ENCODE measurements around the gene NRL.
"Not testable (repeated sequence)": the region's sequence is repeated elsewhere in the genome, so short reads cannot be mapped to it uniquely, and the experiment has no call there.

NRL gene

DNA sequence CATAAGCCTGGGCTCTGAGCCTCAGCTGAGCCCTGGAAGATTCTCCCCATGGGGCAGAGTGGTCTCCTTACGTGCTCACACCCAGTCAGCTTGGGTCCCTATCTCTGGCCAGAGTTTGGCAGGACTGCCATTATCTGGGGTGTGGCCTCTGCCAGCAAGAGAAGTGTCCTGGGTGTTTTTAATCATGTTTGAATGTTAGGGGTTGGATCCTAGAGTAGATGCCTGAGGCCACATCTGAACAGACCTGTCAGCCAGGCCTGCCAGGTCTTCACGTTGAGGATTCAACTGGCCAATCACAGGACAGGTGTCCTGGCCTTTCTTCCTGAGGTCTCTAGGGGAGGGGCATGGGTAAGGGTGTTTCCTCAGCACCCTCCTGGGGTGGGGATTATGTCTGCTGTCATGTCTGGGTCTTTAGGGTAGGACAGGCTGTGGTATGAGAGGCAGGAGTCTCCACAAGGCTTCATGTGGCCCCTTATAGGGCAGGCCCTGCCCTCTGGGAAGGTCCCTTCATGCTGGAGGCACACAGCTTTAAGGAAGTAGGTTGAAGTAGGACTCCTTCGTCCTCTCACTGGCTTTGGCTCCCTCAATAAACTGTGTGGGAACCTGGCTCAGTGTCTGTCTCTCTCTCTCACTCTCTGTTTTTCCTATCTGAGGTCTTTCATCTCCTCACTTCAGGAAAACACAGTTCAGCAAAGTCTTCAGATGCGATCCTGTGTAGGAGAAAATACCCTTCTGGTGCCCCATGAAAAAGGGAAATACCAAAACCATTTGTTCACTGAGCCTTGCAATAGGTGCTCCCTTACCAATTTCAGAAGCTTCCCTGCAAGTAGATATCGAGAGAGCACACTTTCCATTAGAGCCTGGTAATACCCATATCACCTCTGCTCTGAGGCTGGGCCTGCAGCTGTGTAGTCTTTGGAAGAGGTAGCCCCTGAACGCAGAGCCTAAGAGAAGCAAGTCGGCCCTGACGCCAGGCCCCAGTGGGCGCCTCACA, 9.0 kb upstream of the NRL start:
- DNase-seq = no peak

DNA sequence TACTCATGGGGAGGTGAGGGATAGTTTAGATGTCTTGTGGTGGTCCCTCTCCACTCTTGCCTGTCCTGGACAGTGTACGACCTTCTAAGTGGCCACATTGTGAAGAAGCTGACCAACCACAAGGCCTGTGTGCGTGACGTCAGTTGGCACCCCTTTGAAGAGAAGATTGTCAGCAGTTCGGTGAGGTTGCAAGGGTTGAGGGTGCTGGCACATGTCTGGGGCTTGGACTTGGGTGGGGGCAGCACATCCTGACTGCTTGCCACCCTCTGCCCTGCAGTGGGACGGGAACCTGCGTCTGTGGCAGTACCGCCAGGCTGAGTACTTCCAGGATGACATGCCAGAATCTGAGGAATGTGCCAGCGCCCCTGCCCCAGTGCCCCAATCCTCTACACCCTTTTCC, 8.1 kb upstream of the NRL start:
- no peak for DNase-seq

DNA sequence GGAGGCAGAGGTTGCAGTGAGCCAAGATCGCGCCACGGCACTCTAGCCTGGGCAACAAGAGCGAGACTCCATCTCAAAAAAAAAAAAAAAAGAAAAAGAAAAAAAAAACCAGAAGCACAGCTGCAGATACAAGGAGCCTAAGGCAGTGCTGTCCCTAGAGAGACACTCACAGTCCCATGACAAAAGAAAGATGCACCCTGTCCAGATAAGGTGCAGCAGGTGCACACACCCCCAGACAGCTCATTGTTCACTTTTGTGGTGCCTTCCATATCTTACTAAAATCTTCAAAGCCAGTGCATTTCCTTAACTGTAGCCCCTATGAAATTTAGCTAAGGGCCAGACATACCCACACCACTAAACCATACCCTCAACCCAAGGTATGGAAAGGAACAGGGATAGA, 7.7 kb upstream of the NRL start:
- DNase-seq = no peak

DNA sequence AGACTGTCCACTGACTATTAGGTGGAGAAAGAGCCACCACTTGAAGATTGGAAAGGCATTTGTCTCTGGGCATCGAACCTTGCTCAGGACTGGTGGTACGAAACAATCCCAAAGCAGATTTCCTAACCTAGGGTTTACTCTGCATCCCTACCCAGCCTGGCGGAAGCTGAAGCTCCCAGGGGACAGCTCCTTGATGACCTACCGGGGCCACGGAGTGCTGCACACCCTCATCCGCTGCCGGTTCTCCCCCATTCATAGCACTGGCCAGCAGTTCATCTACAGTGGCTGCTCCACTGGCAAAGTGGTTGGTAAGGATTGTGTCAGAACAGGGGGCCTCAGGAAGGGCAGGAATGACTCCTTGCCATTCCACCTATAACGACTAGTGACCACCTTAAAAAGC, 6.5 kb upstream of the NRL start:
- no peak for DNase-seq

DNA sequence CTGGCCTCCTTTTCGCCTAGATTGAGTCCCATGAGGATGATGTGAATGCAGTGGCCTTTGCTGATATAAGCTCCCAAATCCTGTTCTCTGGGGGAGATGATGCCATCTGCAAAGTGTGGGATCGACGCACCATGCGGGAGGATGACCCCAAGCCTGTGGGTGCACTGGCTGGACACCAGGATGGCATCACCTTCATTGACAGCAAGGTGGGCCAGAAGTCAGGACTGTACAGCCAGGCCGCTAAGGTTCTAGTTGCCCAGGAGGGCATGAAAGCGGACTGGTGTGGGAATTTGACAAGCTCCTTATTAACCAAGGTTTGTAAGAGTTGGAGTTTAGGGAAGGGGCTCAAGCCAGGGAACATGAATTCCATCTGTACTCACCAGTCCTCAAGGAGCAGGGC, 4.9 kb upstream of the NRL start:
- DNase-seq = no peak

DNA sequence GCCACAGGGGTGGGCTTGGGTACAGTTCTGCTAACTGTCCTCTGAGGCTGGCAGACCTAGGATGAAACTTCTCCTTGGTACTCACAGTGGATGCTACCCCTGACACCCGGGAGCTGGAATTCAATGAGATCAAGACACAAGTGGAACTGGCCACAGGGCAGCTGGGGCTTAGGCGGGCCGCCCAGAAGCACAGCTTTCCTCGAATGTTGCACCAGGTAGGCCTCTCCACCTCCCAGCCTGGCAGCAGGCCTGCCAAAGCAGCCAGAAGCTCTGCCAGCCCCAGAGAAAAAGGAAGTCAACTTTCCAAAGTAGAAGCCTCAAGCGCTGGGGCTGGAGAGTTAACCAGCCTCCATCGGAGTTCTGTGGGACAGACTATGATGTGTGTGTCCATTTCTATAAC, 2.4 kb upstream of the NRL start:
- no peak for DNase-seq

DNA sequence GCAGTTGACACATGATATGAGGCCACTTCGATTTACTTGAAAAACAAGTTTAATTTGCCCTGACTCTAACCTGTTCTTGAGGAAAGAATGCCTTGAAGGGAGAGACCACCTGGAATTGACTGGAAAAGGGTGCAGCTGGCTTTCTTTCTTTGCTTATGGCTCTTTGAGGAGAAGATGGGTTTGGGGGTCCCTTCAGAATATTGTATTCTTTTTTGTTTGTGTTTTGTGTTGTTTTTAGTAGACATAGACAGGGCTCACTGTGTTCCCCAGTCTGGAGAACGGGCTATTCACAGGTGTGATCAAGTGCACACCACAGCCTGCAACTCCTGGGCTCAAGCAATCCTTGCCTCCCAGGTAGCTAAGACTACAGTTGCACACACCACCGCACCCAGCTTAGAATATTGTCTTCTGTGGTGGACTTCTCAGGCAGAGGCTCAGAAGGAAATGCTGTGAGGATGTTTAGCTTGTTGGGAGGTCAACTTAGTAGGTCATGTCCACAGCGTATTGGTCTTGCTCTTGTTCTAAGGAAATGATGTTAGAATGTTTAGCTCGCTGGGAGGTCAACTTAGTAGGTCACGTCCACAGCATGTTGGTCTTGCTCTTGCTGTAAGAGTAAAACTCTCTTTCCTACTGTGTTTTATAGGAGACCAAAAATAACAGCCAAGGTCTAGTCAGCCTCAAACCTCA, 1.5 kb upstream of the NRL start:
- DNase-seq = no peak

DNA sequence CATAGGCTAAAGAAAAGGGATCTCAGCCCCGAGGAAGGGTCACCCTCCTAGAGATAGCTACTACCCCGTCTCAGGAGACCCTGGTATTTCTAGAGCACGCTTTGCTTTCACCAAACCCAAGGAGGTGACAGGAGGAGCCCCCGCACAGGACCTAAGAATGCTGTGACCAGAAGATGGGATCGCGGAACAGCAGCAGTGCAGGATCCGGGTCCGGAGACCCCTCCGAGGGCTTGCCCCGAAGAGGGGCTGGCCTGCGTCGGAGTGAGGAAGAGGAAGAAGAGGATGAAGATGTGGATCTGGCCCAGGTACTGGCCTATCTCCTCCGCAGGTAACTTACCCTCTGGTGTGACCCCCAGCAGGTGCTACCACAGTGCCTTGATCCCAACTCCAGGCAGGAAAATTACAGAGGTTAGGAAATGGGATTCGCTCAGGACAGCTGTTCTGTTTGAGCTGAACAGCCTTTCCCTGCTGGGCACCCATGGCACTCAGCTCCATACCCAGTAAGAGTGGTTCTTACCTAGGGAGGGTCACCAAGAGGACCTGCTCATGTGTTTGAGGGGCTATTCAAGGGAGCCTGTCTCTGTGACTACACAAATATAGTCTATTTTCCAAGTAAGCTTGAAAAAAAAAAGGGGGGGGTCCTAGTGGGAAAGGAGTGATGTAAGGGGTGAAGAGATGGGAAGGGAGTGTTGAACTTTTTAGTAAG, 826 bp upstream of the NRL start:
- DNase-seq = no peak

DNA sequence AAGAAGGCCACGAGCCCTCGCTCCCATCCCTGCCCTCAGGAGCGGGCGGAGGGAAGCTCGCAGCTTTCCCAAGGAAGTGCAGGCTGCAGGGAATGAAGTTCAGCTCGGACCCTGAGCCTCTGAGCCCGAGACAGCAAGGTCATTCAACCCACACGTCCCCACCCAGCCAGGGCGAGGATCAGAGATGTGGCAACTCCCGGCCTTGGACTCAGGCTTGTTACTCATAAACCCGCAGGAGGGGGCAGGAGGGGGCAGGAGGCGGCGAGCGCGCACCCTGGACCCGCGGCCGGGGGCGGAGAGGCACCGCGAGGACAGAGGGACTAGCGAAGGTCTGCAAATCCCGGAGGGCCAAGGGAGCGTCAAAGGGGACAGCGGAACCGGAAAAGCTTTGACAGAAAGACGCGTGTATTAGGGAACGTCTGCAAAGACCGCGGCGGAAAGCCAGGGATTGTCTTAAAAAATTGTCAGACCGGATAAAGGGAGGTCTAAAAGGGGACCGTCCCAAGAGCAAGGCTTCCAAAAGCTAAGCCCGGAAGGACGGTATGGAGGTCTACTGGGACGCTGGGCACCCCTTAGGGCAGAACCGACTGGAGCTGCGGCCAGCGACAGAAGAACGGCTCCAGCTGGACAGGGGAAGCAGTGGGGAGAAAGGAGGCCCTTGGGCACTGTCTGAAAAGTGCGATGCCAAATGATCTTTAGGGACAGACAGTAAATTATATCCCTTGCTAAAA, 783 bp downstream of the NRL start:
- peak; percentile 80 to 88 for DNase-seq

DNA sequence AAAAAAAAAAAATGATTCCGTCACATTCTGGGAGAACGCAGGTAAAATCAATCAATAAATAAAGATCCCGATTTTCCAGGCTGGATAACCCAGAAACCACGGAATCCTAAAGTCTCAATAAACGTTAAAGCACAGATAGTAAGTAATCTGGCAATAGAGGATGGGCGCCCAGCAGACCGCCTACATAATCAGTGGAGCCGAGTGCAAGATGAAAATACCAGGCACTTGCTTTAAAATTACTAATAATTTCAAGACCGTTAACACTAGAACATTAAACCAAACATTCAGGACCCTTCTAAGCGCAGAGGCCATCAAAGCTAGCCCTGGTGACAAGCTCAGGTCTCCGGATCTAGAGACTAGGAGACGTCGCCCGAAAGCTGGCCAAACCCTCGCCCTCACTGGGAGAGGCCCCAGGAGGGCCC, 1.4 kb downstream of the NRL start:
- DNase-seq = peak in 1 of 2 donors; percentile 14

DNA sequence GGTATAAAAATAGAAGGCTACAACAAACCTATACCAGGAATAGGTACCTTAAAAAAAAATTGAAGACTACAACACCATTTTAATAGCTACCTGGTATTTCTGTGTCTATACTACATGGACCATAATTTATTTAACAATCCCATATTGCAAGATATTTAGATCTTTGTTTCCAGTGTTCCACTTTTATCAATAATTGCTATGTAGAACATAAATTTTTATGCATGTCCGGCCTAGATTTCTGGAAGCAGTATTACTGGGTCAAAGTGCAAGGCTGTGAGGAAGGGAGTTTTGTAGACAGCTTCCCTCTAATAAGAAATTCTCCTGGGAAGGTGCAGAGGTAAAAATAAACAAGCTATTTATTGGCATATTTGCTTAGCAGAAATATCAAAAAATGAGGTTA, 4.2 kb downstream of the NRL start:
- DNase-seq = no peak

DNA sequence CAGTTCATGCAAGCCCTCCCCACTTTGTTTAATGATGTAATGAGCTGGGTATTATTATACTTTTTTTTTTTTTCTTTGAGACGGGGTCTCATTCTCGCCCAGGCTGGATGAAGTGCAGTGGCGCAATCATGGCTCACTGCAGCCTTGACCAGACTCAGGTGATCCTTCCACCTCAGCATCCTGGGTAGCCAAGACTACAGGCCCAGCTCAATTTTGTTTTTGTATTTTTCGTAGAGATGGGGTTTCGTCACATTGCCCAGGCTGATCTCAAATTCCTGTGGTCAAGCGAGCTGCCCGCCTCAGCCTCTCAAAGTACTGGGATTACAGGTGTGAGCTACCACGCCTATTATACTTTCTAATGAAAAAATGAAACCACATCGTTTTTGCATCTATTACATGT, 4.7 kb downstream of the NRL start:
- DNase-seq = no peak

DNA sequence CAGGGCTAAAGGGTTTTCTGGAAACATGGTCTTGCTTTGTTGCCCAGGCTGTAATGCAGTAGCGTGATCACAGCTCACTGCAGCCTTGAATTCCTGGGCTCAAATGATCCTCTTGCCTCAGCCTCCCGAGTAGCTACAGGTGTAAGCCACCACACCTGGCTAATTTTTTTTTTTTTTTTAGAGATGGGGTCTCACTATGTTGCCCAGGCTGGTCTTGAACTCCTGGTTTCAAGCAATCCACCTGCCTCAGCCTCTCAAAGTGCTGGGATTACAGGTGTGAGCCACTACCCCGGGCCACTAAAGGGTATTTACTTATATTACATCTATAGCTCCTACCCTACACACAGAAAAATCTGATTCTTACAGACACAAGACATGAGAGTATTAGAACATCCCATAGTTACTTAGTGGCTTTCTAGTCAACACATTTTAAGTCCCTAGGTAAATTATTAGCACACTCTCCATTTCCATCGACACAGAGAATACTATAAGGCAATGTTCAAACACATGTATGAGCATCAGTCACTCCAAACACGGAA, 6.3 kb downstream of the NRL start:
- DNase-seq = no peak

DNA sequence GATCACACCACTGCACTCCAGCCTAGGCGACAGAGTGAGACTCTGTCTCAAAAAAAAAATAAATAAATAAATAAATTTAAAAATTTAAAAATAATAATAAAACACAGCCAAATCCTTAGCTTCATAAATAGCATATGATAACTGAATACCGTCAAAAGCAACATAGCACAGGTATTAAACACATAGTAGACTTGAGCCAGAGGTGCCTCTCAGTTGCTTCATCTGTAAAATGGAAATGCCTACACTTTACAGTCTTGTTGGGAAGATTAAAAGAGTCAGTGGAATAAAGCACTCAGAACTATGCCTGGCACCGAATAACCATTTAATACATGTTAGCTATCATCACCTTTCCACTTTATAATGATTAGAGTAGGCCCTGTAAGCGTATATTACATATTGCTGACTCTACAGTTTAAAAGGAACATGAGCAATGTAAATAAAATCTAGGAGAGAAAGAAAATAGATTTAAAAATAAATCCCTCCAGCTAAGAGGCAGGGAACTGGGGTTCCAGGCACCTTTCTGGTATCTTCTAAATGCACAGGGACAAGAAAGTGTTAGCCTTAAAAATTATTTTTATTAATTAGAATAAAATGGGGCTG, 8.0 kb downstream of the NRL start:
- DNase-seq = no peak

DNA sequence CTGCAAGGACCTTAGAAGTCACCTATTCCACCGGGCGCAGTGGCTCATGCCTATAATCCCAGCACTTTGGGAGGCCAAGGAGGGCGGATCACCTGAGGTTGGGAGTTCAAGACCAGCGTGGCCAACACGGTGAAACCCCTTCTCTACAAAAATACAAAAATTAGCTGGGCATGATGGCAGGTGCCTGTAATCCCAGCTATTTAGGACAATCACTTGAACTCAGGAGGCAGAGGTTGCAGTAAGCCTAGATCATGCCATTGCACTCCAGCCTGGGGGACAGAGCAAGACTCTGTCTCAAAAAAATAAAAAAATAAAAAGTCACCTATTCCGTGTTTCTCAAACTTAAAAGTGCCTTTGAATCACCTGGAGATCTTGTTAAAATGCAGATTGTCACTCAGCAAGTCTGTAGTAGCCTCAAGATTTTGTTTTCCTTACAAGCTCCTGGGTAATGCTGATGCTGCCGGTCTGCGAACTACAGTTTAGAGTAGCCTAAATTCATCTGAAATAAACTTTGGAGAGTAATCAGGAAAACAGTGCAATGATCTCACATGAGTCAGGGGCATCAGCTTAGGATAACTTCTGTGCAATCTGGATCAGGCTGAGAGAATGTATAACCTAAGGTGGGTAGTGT, 9.0 kb downstream of the NRL start:
- not testable (repeated sequence) for DNase-seq

DNA sequence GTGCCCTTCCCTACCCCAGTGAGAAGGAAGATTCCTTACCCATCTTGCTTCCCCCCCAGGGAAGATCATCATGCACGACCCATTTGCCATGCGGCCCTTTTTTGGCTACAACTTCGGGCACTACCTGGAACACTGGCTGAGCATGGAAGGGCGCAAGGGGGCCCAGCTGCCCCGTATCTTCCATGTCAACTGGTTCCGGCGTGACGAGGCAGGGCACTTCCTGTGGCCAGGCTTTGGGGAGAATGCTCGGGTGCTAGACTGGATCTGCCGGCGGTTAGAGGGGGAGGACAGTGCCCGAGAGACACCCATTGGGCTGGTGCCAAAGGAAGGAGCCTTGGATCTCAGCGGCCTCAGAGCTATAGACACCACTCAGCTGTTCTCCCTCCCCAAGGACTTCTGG, 11.3 kb downstream of the NRL start:
- no peak for DNase-seq

DNA sequence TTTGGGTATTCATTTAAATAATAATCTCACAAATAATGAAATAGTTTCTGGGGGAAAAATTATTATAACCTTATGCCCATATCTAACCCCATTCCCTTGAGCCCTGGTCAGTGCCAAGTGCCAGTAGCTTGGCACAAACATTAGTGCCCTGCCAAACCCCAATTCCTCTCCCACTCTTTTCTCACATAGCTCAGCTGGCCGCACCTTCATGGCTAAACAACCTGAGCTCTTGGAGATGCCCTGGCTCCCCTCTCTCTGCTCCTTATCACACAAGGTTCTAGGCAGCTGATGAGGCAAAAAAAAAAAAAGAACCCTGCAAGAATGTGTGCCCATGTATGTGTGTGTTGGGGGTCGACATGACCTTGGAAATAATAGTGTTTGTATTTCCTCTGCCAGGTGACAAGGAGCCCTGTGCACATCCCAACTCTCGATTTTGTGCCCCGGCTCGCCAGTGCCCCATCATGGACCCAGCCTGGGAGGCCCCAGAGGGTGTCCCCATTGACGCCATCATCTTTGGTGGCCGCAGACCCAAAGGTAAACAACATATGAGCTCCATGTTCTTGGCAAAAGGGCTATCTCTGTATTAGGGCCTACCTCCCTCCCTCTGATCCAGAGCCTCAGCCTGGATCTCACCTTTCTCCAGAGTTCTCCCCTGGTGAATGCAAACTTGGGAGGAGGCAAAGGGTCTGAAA, 12.2 kb downstream of the NRL start:
- no peak for DNase-seq

DNA sequence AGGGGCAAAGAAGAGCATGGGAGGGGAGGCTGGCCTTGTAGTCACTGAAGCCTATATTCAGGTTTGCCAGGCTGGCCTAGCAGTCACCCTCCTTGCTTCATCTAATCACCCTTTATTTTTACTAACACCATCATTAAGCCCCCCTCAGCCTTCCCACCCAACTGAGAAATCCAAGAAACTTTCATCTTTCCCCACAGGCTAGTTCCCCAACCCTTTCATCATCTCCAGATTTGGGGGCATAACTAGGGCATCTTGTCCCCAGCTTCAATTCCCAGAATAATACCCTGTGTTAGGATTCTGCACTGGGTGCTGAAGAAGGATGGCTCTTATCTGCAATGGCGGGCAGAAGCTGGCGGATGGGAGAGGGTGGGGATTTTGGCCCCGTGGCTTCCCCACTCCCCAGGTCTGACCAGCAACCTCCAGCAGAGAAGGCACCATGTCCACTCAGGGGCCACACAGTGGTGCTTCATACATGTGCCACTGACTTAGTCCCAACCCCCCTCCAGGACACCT, 13.7 kb downstream of the NRL start:
- no peak for DNase-seq

DNA sequence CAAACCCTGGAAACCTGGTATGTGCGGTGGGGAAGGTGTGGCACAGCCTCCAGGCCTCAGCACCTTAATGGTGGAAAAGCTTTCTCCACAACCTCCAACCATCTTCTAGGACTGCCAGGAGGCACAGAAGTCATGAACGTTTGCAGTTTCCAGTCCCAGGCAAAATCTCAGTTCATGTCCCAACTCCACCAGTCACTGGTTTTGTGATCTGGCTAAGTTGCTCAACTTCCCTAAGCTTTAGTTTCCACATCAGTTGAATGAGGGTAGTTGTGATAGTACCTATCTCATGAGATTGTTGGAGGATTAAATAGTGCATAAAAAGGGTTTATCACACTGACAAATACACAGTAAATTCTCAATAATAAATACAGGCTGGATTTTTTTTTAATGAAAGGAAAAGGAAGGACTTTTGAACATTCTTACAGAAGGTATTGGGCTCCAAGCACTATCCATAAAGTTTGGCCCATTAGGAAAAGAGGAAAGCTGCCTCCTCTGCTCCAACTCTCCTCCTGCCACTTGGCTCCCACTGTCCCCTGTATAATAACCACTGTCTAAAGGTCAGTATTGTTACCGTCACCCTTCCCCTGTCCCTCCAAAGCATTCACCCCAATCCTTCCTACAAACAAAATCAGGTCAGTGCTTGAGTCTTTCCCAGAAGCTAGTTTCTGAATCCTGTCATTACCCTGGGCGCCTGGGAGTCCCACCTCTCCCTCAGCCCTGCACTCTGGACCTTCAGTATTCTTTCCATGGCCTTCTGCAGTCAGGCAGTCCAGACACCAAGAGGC, 14.4 kb downstream of the NRL start:
- DNase-seq = no peak

Data from CD4-positive, alpha-beta T cell treated with Interferon alpha-2 for 1 hour (primary cell).